OCI-LY3 (cell line): Measurements from ENCODE around the gene PPEF1.

Experiments
- EZH2phosphoT487 ChIP-seq: fragments of 200-600 bp; shearing (Covaris generic); IDR thresholded peaks from 2 replicates; pipeline ENCODE4 v1.6.1; 2018; ENCODE audit warnings: antibody characterized with exemption, mixed run types, low read depth
- TF ChIP-seq, protein P1 (sequence below): fragments of 200-600, 300-600 bp; sonication (generic); IDR thresholded peaks from 2 replicates; pipeline ENCODE4 v1.5.1; 2014; ENCODE audit warnings: antibody characterized with exemption, low read length, low read depth

DNA sequence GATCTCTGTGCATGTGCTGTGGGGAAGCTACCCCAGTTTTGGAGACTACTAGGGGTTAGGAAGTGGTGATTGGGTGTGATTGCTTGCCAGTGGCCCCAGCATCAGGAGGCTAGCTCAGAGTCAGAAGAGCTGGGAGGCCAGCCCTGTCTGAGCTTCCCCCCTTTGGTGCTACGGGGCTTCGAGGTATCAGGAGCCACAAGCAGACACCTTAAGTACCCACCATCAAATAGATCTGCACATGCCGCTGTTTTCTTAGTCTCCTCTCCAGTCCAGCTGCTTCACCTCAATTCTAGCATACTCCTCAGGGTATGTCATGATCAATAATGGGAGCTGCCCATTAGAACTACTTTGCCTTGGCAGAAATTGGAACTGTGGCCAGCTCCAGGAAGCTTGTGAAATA, 10.8 kb upstream of the PPEF1 start:
- TF ChIP-seq, protein P1, sequence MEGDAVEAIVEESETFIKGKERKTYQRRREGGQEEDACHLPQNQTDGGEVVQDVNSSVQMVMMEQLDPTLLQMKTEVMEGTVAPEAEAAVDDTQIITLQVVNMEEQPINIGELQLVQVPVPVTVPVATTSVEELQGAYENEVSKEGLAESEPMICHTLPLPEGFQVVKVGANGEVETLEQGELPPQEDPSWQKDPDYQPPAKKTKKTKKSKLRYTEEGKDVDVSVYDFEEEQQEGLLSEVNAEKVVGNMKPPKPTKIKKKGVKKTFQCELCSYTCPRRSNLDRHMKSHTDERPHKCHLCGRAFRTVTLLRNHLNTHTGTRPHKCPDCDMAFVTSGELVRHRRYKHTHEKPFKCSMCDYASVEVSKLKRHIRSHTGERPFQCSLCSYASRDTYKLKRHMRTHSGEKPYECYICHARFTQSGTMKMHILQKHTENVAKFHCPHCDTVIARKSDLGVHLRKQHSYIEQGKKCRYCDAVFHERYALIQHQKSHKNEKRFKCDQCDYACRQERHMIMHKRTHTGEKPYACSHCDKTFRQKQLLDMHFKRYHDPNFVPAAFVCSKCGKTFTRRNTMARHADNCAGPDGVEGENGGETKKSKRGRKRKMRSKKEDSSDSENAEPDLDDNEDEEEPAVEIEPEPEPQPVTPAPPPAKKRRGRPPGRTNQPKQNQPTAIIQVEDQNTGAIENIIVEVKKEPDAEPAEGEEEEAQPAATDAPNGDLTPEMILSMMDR = no peak
- TF ChIP-seq EZH2phosphoT487 = no peak
